Forelimb muscle (tissue), 1 donor: Measurements from ENCODE around the gene MSL3. TPM values are rescaled to one million over a fixed set of nuclear protein-coding genes. Genes with fewer than 3 reads are reported as not detected.

Experiments
- polyA plus RNA-seq: library from polyadenylated mRNA; unstranded; fragments of 120-200 nt; gene quantifications from one replicate; pipeline ENCODE4 v1.2.1, GENCODE V29; 2013; ENCODE audit not compliant: insufficient read length

Gene MSL3
- polyA plus RNA-seq, 1 donor: 23.9 TPM

Other genes with a start within 250 kb of the MSL3 start
- gene ARHGAP6, start 92.3 kb upstream of the MSL3 start, polyA plus RNA-seq: 9.3 TPM